GM21723 (cell line): ENCODE results near the gene SULT1C4.
A peak's percentile ranks its signal among the peaks of the same experiment; 100 is the strongest.
"Not testable (repeated sequence)": the region's sequence is repeated elsewhere in the genome, so short reads cannot be mapped to it uniquely, and the experiment has no call there.

Experiments
- ATAC-seq: cut with Tn5 transposase; IDR thresholded peaks from one replicate; pipeline ENCODE4 v1.9.1; 2021; ENCODE audit warnings: mild to moderate bottlenecking, moderate library complexity; ENCODE audit not compliant: unreplicated experiment

SULT1C4 gene

DNA sequence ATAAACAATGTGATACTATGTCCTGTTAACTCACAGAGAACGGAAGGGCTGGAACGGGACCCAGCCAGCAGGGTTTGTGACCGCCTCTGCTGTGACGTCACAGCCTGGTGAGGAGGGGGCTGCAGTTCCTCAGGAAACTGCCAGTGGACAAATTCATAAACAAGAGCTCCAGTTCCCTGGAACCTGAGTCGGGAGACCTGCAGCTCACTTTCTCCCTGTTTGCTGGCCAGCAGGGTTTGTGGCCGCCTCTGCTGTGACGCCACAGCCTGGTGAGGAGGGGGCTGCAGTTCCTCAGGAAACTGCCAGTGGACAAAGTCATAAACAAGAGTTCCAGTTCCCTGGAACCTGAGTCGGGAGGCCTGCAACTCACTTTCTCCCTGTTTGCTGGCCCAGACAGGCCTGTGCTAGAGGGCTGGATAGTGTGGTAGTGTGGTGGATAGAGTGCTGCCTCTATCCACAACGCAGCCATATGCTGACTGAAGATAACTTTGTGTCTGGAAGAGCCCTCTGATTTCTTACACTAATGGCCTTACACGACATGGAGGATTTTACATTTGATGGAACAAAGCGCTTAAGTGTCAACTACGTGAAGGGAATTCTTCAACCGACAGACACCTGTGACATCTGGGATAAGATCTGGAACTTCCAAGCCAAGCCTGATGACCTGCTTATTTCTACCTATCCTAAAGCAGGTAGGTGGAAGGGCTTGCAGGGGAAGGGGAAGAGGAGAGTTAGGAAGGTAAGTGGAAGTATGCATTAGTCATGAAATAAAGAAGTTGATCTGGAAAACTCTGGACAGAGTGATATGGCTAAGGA, at the start of gene SULT1C4:
TSS of gene SULT1C4 (plus strand) at position 140 of the 816 bp plus-strand sequence. CDS start at position 524, 384 bp downstream.
- no peak for ATAC-seq

DNA sequence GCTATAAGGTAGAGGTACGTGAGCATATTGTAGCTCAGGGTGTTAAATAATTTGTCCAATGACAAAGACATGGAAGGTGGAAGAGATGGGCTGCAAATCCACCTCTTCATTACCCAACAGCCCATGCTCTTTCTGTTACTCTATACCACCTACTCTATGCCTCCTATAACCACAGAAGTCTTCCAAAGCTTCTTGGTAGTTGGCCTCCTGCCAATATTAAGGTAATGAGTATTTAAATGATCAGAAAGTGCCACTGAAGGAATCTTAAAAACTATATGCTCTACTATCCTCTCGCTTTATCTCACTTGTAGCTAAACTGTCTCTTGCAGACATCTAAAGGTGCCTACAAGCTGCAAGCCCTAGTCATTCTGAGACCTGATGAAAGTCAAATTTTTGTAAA, 48.0 kb upstream of the SULT1C4 start:
- ATAC-seq: no peak

DNA sequence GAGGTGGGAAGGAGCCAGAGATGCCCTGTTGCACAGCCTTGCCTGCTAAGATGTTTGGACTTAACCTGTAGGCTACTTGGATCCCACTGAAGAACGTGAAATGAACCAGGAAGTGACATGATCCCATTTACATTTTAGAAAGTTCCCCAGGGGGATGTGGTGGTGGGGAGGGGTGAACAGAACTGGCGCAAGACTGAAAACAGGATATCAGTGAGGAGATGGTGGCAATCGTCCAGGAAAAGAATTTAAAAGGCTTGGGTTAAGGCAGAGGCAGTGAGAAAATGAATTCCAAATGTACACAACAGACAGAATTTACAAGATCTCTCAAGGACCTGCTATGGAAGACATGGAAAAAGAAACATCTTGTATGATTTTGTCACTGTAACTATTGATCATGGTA, 46.8 kb upstream of the SULT1C4 start:
- ATAC-seq: no peak

DNA sequence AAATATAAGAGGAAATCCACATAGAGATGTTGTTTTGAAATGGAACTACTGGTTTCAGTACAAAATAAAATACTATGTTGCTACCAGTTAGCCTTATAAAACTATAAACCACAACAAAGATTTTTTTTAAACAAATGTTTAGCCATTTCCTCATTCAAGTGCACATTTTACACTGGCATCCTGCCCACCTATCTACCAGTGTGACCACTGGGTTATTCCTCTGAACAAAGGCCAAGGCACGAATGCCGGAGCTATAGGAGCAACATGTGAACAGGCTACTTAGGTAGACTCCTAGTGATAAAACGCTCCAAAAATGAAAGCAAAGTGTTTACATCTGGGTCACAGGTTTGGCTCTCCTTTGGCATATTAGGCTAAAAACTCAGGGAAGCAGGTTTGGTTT, 31.8 kb upstream of the SULT1C4 start:
- ATAC-seq: no peak

DNA sequence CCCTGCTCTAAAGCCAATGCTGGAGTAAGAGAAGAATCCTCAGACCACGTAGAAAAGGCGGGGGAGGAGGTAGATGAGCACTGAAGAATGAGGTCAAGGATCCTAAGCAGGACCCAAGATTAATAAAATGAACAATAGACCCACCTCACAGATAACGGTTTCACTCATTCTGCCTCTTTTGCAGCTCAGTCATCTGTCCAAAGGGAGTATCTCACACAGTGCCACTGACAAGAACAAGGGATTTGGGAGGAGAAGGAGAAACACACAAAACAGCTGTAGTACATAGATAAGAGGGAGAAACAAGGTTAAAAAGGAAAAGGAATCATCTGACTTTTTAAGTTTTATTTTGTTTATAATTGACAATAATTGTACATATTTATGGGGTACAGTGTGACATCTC, 30.9 kb upstream of the SULT1C4 start:
- ATAC-seq: no peak

DNA sequence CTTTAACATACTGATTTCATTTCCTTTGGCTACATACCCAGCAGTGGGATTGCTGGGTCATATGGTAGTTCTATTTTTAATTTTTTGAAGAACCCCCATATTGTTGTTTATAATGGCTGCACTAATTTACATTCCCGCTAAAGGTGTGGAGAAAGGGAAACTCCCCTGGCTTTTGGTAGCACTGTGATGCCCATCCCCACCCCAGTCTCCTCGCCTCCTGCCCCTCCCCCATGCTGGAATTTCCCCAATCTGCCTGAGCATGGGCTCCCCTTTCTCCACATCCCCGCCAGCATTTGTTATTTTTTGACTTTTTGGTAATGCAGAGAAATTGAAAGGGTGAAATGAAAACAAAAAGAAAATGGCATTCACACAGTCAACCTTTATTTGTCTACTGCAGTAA, 30.0 kb upstream of the SULT1C4 start:
- ATAC-seq: no peak

DNA sequence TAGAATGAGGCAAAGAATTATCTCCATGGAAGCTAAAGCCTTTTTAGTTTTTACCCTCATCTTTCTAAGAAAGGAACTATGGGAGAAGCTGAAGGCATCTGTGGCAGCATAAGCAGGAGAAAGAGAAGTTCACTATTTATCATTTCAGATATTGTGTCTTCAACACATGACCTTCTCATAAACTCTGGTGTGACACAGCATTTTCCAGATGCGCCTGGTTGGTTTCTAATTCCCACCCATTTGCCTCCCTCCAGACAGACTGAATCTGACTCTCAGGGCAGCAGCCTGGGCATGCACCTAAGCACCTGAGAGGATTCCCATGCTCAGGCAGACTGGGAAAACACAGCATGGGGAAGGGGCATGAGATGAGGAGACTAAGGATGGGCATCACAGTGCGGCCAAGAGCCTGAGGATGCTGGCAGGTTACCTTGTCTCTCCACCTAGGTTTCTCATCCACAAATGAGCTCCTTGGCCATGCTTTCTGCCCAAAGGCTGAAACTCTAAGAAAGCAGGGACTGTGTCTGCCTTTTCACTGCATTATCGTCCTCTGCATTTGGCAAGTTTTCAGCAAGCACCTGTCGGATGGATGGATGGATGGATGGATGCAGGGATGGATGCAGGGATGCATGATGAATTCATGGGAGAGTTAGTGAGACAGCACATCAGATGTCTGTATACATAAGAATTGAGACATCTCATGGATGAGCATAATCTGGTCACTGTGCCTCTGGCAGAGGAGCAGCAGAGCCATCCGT, 28.8 kb upstream of the SULT1C4 start:
- no peak for ATAC-seq

DNA sequence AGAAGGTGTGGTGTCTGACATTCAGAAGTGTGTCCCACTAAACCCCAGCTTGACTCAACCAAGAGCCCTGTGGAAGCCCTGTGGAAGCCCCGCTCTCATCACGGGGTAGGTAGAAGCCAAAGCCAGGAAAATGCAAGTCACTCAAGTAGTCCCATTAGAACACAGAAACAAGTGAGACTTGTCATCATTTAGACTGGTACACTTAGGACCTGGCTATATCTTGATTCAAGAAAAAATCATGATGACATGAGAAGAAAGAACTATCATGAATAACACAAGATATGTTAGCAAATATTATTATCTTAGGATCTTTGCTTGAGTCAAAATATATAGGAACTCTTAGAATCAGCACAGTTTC, 28.2 kb upstream of the SULT1C4 start:
- ATAC-seq: no peak

DNA sequence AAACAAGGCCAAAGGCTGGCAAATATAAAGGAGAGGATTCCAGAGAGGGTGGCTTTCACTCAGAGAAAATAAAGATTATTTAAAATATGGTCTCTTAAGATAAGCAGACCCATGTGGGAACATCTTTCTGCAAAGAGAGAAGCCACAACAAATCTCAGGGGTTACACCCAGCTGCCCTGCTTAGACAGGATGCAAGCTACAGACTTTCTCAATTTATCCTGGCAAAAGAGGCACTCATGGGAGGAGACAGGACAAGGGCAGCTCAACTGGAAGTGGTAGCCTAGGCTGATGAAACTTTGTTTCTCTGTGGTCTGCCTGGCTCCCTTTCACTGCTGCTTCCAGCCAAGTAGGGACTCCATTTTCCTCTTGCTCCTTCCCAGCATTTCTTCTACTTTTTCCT, 25.9 kb upstream of the SULT1C4 start:
- no peak for ATAC-seq

DNA sequence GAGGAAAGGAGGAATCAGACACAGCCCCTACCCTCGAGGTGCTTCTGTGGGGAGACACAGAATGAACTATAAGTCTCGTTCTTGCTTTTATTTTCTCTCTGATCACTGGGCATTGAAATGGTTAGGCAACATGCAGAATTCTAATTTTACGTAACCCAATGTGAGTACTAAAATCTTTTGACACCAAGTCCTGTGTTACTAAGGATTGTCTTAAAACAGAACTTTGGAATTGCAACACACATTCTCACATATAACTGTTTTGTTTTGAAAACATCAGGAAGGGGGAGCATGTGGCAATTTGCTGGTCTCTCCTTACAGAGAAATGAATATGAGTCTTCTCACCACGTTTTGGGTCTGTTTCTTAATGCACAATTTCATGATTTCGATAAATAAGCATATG, 23.6 kb upstream of the SULT1C4 start:
- ATAC-seq: no peak

DNA sequence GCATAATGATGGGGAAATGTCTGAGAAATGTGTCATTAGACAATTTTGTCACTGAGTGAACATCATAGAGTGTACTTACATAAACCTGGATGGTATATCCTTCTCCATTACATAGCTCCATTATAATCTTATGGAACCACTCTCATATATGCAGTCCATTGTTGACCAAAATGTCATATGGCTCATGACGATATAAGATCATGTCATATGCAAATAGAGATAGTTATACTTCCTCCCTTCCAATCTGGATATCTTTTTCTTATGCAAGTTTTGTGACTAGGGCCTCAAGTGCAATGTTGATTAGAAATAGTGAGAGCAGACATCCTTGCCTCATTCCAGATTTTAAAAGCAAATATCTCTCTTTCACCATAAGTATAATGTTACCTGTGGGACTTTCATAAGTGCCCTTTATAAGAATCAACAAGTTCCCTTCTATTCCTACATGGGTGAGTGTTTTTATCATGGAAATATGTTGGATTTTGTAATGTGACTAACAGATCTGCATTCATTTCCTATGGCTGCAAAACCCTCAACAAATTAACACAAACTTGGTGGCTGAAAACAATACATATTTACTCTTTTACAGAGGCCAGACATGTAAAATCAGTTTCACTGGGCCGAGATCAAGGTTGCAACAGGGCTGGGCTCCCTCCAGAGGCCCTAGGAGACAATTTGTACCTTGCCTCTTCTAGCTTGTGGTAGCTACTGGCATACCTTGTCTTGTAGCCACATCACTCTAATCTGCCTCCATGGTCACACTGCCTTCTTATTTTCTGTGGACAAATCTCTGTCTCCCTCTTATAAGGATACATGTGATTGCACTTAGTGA, 21.6 kb upstream of the SULT1C4 start:
- no peak for ATAC-seq

DNA sequence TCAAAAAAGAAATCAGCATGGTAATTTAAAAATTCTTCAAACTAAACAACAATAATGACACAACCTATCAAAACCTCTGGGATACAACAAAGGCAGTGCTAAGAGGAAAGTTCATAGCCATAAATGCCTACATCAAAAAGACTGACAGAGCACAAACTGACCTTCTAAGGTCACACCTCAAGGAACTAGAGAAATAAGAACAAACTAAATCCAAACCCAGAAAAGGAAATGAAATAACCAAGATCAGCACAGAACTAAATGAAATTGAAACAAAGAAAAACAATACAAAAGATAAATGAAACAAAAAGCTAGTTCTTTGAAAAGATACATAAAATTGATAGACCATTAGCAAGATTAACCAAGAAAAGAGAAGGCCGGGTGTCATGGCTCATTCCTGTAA, 18.4 kb upstream of the SULT1C4 start:
- ATAC-seq: not testable (repeated sequence)

DNA sequence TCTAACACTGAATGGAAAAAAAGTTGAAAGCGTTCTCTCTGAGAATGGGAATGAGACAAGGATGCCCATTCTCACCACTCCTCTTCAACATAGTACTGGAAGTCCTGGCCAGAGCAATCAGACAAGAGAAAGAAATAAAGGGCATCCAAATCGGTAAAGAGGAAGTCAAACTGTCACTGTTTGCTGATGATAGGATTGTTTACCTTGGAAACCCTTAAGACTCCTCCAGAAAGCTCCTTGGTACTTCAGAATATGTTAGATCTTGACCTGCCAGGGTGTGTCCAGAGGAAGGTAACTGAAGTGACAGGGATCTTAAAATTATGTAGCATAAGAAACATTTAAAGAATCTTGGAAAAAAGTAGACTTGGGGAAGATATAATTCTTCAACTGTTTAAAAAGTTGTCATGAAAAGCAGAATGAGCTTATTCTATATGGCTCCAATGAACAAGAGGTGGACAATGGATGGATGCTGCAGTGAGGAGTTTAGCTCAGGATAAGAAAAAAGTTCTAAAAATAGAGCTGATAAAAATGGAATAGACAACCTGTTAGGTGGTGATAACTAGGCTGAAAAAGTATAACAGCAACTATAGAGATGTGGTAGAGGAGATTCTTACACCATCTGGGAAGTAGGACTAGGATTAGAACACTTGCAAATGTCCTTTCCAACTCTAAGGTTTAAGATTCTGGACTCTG, 16.8 kb upstream of the SULT1C4 start:
- ATAC-seq: no peak

DNA sequence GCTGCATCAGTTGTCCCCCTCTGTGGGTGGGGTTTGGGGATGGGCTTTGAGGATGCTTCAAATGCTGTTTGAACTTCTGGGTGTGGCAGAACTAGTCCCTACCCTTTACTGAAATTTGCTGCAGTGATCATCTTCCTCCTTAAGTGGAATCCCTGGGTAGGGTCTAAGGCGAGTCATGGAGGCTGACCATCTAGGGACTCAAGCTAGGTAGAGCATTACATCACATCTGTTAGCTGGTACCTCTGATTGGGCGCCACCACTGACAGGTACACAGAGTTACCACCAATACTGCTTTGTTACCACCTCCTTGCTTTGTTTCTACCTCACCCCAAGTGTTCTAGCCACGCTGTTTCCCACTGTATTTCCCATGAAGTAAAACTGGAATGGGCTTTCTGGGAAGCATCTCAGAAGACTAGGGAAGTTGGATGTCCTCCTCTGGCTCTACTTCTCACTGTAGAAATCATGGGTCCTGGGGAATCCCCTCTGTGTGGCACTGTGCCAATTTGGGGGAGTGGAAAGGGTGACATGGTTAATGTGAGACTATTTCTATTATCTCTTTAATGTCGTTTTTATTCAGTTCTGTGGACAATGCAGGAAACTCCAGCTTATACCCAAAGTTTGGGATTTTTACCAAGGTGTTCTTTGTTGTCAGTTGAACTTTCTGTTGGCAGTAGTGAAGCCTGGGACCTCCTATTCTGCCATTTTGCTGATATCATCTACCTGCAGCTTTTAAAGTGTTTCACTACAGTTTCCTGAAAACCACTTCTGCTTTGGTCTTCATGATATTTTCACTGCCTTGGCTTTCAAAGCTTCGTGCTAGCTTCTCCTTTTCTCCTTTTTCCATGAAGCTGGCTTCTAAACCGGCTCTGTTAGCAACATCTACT, 14.5 kb upstream of the SULT1C4 start:
- ATAC-seq: peak; percentile 63

DNA sequence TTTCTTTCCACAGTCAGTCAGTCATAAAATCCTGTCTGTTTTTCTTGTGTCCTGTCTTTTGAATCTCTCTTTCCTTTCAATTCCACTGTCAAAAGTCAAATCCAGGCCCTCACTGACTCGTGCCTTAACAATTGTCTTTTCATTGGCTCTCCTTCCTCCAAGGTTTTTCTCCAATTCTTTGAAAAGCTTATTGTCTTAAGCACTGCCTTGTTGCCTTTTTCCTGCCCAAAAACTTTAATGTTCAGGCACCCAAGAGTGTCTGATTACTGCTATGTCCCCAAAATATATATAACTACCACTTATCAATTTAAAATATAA, 13.9 kb upstream of the SULT1C4 start:
- ATAC-seq: no peak

DNA sequence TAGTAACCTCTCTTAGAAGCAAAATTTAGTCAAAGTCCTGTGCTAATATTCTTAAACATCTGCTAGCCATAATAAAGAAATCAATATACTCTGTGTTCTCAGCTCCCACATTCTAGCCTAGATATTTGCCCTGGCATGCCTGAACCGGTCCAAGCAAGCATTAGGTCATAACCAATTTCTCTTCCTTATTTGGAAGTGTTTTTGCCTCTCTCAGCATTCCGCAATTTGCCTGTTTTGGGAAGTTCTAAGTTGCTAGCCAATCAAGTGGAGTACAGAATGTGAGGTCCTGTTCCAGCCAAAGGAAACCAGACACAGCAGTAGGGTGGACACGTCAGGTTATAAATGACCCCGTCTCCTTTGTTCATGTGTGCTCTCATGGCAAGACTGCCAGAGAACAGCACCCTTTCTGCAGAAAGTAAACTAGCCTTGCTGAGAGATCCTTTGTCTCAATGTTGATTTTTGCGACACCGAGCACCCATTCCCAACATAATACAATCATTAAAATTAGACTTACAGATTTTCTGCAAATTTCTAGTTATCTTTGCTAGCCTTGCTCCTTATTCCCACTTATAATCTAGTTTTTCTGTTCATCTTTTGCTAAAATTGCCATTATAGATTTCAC, 13.0 kb upstream of the SULT1C4 start:
- ATAC-seq: no peak

DNA sequence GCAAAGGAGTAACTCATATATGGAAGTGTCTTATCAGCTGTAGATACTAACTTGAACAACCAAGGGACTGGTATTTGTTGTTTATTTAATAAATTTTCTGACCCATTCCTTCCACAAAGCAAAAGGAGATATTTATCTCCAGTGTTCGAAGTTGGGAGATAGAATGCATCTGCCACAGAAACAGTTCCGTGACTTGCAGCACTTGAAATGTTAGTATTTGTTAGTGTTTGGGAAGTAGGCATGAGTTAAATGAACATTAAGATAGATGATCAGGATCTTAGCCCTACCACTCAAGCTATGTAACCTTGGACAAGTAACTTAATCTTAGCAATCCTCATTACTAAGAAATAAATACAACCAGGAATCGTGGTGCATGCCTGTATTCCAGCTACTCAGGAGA, 12.1 kb upstream of the SULT1C4 start:
- no peak for ATAC-seq

DNA sequence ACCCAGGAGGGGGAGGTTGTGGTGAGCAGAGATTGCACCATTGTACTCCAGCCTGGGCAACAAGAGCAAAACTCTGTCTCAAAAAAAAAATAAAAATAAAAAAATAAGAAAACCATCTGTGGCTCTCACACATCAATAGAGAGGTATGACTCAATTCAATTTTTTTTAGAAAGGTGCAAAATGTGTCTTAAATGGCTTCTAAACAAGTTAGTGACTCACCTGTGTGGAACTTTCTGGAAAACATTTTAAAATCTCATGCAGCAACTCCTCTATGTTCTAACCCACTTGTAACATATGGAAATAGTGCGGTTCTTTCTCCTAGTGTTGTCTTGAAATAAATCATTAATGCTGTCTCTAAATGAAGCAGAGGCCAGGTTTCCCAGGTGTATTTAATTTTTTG, 10.7 kb upstream of the SULT1C4 start:
- no peak for ATAC-seq

DNA sequence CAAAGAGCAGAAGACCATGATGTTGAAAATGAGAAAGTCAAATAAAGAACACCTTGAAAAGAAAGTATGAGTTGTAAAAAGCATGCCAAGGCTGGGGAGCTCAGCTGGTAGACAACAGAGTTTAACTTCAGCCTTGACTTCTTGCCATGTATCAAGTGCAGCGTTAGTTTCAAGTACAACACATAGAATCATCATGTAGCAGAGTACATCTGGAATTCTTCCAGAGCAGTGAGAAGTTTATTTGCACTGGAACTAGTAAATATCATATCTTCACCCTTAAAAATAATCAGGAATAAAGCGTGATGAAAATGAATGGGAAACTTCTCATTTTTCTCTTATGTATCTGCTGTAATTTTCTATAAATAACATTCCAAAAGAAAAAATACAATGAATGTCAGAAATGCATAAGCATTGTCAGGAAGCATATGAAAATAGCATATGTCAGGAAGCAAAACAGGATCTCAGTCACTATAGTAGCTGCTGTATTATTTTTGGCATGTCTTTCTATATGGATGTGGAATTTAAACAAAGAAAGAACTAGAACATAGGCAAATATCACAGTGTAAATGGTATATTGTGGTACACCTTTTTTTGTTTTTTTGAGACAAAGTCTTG, 10.1 kb upstream of the SULT1C4 start:
- ATAC-seq: no peak
